Measurements from ENCODE around the gene GPC6.

Gene GPC6

DNA sequence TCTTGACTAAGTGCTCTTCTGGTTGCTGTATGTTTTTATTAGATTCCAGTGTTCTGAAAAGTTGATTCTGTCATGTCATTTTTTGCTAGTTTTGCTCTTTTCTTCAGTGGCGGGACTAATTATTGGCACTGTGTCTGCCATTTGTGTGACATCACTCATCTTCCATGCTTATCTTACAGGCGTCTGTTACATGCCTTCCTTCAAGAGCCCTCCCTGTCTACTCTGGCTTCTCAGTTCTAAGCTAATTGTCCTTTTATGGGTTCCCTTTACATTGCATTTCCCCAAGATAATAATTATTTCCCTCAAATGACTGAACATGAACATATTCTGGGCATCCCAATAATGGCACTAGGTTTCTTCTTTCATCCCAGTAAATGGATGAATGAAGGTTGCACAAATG lies 793.8 kb downstream of the GPC6 start:
- TF ChIP-seq, protein P1, sequence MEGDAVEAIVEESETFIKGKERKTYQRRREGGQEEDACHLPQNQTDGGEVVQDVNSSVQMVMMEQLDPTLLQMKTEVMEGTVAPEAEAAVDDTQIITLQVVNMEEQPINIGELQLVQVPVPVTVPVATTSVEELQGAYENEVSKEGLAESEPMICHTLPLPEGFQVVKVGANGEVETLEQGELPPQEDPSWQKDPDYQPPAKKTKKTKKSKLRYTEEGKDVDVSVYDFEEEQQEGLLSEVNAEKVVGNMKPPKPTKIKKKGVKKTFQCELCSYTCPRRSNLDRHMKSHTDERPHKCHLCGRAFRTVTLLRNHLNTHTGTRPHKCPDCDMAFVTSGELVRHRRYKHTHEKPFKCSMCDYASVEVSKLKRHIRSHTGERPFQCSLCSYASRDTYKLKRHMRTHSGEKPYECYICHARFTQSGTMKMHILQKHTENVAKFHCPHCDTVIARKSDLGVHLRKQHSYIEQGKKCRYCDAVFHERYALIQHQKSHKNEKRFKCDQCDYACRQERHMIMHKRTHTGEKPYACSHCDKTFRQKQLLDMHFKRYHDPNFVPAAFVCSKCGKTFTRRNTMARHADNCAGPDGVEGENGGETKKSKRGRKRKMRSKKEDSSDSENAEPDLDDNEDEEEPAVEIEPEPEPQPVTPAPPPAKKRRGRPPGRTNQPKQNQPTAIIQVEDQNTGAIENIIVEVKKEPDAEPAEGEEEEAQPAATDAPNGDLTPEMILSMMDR (IDR thresholded peaks at IDR 0.05; ENCODE audit: low read depth, low read length) = no peak
- DNase-seq (ENCODE audit: extremely low read depth, low read depth) = no peak

DNA sequence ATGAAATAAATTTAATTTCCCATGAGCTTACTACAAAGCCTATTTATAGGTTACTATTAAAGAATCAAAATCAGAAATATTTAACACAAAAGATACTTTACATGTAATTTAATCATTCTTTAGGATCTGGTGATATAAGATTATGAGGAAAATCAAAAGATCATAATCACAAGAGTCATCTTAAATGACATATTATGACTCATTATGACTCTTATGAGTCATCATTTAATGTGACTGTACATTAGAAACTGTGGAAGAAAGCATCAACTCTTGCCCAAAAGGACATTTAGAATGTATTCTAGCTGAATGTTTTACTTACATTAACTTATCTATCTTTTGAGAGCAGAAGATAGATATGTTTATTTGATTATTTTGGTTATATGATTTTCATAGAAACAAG lies 794.2 kb downstream of the GPC6 start:
- TF ChIP-seq, protein P1 (IDR thresholded peaks at IDR 0.05; ENCODE audit: low read depth, low read length) = no peak
- DNase-seq (ENCODE audit: extremely low read depth, low read depth) = no peak

- DNase-seq (ENCODE audit: extremely low read depth, low read depth) = no peak
- TF ChIP-seq, protein P1 (IDR thresholded peaks at IDR 0.05; ENCODE audit: low read depth, low read length) = no peak
Observed at GRCh38 chr13:94028234-94028633, 801.6 kb downstream of the GPC6 start.

- DNase-seq (ENCODE audit: extremely low read depth, low read depth) = no peak
- TF ChIP-seq, protein P1 (IDR thresholded peaks at IDR 0.05; ENCODE audit: low read depth, low read length) = no peak
Observed at GRCh38 chr13:94028650-94029049, 802.0 kb downstream of the GPC6 start.

DNA sequence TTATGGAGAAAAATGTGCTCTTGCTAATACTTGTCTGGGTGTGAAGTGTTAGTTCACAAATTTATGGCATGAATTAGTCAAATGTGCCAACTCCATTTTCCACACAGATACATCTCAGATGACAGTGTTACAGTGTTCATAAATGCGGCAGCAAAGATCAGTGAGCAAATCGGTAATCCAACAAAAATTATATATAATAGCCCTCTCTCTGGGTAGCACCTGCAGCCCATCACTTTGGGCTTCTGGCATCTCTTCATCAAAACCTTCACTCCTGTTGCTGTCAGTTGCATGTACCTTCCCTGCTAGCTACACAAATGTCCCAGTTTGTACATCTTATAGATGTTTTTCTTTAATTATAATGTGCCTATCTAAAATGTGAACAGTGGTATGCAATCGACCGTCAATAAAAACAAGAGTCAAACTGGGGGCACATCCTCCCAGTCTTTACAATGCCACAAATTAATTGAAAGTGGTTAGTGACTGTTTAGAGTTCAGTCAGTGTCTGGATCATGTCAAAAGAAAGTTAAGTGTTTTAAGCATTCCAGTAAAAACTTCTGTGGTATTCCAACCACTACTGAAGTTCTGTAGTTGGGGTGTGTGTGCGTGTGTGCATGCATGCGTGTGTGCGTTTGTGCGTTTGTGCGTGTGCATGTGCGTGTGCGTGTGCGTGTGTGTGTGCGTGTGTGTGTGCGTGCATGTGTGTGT lies 804.0 kb downstream of the GPC6 start:
- no peak for DNase-seq (ENCODE audit: extremely low read depth, low read depth)
- TF ChIP-seq, protein P1 (IDR thresholded peaks at IDR 0.05; ENCODE audit: low read depth, low read length) = no peak

DNA sequence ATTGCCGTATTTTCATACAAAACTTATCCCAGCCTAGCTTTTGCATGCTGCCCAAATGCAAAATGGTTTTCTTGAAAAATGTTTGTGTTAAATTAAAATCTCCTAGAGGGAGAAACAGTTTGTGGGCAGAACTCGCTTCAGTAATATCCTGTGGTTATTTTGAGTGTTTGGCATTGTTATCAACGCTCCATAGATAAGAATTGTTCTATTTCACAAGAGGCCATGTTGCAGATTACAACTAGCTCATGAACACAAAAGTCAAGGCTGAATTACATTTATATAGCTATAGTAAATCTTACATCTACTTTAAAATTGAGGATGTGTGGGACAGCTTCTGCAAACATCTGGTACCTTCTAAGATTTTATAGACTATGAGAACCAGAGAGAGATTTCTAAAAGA lies 805.0 kb downstream of the GPC6 start:
- no peak for DNase-seq (ENCODE audit: extremely low read depth, low read depth)
- TF ChIP-seq, protein P1 (IDR thresholded peaks at IDR 0.05; ENCODE audit: low read depth, low read length) = no peak

DNA sequence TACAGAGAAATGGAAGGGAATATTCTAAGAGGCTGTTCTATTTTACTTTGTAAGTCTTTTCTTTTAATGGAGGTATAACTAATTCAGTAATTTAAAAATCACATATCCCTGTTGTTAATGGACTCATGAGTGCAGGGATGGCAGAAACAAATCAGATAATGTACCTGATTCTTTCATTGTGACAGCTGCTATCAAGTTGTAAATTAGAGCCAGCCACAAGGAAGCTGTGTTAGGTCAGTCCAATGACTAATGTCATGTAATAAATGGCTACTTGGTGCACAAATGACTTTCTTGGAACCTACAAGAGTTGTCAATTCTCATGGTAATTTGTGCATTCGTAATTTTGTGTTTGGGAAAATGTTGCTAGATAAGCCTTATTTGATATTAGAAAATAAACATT lies 806.5 kb downstream of the GPC6 start:
- DNase-seq (ENCODE audit: extremely low read depth, low read depth) = no peak

More for the DNA sequence above, 806.5 kb downstream of the GPC6 start:
- TF ChIP-seq, protein P1 (IDR thresholded peaks at IDR 0.05; ENCODE audit: low read depth, low read length) = no peak

Data from AG09319 (cell line).